ENCODE results near the gene CLDN10.
"Not testable (repeated sequence)": the region's sequence is repeated elsewhere in the genome, so short reads cannot be mapped to it uniquely, and the experiment has no call there.

Gene CLDN10, protein sequence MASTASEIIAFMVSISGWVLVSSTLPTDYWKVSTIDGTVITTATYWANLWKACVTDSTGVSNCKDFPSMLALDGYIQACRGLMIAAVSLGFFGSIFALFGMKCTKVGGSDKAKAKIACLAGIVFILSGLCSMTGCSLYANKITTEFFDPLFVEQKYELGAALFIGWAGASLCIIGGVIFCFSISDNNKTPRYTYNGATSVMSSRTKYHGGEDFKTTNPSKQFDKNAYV

GRCh38 chr13:95552539-95553441 is at the start of gene CLDN10:
CLDN10 (plus strand) TSS chr13:95552720; CDS start chr13:95552754, 34 bp downstream.
- DNase-seq = no peak

DNA sequence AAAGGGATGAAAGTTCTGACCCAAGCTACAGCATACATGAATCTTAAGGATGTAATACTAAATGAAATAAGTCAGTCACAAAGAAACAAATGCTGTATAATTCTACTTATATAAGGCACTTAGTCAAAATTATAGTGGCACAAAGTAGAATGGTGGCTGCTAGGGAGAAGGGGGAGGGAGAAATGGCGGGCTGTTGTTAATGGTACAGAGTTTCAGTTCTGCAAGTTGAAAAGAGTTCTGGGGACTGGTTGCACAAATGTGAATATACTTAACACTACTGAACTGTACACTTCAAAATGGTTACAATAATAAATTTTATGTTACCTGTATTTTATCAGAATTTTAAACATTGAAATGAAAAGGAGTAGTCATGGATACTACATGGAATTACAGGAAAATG is 48.9 kb upstream of the CLDN10 start:
- no peak for DNase-seq

- DNase-seq = no peak
Observed at GRCh38 chr13:95505265-95505664, 47.3 kb upstream of the CLDN10 start.

DNA sequence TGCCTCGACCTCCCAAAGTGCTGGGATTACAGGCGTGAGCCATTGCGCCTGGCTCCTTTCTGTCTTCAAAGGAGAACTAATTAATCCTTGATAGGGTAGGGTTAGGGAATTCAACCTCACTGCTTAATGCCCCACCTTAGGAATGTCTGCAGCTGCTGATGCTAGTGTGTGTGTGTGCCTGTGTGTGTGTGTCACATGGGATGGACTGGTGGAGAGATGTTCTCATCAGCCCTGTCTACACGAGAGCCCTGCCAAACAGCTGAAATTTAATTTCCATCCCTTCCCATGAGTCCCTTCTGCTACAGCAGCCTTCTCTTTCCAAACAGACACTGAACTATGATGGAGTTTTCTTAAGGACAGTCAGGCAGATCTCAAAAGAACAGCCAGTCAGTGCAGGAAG is 46.5 kb upstream of the CLDN10 start:
- no peak for DNase-seq

DNA sequence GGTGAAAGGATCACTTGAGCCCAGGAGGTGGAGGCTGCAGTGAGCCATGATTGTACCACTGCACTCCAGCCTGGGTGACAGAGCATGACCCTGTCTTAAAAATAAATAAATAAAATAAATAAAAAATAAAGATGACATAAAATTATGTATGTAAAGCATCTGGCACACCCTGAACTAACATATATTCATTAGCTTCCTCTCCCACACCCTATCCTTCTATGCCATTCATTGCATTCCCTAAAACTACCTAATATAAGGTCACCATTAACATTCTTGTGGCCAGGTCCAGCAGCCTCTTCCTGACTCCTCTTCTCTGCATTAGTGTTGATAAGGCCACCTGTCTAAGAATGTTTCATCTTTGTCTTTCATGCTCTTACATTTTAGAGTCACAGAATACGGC is 44.5 kb upstream of the CLDN10 start:
- DNase-seq = no peak

GRCh38 chr13:95508996-95509395 is 43.5 kb upstream of the CLDN10 start:
- DNase-seq = no peak

- no peak for DNase-seq
Observed at GRCh38 chr13:95509521-95510310, 42.8 kb upstream of the CLDN10 start.

GRCh38 chr13:95510950-95511349 is 41.6 kb upstream of the CLDN10 start:
- DNase-seq = no peak

- no peak for DNase-seq
Observed at GRCh38 chr13:95512424-95512823, 40.1 kb upstream of the CLDN10 start.

GRCh38 chr13:95512957-95513356 is 39.6 kb upstream of the CLDN10 start:
- no peak for DNase-seq

GRCh38 chr13:95515606-95516005 is 36.9 kb upstream of the CLDN10 start:
- not testable (repeated sequence) for DNase-seq

DNA sequence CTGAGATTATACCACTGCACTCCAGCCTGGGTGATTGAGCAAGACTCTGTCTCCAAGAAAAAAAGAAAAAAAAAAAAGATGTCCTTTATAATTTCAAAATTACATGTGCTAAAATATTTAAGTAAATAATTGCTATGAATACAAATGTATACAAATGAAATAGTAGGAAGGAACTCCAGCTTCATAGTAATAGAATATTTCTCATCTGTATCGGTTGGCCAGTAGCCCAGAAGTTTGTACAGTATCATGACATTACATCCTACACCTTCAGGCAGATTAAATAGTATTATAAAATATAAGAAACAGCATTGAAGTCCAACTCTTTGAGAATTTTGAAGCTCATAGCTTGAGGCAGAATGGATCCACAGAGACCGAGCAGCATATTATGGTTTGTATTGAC is 36.5 kb upstream of the CLDN10 start:
- no peak for DNase-seq

DNA sequence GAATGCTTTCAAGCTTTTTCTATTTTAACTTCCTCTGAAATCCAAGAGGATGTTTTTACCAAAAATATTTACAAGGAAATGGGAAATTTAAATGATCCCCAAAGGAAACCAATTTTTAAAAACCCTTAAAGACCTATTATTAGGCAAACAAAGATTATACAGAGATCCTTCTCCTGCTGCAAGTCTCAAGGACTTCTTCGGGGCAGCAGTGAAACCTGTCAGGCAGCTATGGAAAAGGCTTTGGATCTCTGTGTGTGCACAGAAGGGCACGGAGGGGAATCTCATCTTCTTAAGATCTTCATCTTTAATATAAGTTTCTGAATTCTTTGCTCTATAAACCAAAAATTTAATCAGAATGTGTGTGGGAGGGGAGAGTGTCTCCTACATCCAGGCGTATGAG is 36.0 kb upstream of the CLDN10 start:
- DNase-seq = no peak

DNA sequence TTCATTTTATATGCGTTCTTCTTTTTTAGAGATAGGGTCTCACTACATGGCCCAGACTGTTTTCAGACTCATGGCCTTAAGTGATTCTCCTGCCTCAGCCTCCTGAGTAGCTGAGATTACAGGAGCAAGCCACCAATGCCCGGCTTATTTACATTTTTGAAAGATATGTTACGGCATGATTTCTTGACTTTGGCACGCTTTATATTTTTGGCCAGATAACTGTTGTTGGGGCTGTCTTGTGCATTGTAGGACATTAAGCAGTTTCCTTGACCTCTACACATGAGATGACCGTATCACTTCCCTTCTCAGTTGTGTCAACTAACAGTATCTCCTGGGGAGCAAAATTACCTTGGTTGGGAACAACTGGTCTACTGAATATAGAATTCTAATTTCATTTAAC is 28.9 kb upstream of the CLDN10 start:
- no peak for DNase-seq

DNA sequence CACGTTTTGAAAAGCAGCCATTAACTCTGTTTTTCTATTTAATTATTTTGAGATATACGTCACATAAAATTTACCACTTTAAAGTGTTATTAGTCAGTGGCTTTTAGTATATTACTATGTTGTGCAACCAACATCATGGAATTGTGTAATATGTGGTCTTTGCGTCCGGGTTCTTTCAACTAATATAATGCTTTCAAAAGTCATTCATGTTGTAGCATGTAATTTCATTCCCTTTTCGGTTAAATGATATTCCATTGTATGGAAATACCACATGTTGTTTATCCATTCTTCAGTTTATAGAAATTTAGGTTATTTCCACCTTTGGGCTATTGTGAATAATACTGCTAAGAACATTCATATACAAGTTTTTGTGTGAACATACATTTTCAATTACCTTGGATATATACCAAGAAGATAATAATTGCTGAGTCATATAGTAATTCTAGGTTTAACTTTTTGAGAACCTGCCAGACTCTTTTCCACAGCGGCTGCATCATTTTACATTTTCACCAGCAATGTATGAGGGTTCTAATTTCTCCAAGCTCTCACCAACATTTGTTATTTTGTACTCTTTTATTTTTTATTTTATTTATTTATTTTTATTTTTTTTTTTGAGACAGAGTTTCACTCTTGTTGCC is 28.1 kb upstream of the CLDN10 start:
- no peak for DNase-seq

DNA sequence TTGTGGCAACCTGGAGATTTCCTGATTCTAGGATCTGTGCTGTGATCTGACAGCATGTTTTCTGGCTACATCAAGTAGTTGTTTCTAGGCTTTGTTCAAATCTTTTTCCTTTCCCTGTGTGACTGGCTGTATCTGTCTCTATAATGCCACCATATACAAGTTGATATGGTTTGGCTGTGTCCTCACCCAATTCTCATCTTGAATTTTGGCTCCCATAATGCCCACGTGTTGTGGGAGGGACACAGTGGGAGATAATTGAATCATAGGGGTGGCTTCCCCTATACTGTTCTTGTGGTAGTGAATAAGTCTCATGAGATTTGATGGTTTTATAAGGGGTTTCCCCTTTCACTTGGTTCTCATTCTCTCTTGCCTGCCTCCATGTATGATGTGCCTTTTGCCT is 24.6 kb upstream of the CLDN10 start:
- DNase-seq = no peak

GRCh38 chr13:95530178-95530577 is 22.3 kb upstream of the CLDN10 start:
- DNase-seq = peak; percentile 36

DNA sequence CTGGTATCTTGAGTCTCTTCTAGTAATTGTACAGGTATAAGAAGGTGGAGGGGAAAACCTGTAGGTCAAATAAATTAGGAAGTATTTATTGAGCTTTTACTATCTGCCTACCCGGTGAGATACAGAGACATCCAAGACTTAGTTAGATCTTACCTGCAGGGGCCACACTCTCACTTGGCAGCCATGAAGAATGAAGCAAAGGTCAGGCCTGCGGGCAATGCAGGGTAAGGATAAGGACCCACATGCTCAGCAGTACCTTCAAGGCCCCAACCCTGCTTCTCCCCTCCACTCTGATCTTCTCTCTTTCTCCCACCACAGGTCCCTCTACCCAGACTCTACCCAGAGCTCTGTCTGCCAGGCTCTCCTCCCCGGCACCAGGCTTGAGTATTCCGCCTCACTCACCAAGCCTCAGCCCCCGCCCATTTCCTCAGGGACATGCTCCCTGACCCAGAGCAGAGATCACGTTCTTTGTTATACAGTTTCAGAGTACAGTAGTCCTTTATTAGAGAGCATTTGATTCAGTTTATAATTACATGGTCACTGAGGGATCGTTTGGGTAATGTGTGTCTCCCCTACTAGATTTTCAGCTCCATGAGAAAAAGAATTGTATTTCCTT is 18.9 kb upstream of the CLDN10 start:
- no peak for DNase-seq

- DNase-seq = no peak
Observed at GRCh38 chr13:95535243-95535642, 17.3 kb upstream of the CLDN10 start.

DNA sequence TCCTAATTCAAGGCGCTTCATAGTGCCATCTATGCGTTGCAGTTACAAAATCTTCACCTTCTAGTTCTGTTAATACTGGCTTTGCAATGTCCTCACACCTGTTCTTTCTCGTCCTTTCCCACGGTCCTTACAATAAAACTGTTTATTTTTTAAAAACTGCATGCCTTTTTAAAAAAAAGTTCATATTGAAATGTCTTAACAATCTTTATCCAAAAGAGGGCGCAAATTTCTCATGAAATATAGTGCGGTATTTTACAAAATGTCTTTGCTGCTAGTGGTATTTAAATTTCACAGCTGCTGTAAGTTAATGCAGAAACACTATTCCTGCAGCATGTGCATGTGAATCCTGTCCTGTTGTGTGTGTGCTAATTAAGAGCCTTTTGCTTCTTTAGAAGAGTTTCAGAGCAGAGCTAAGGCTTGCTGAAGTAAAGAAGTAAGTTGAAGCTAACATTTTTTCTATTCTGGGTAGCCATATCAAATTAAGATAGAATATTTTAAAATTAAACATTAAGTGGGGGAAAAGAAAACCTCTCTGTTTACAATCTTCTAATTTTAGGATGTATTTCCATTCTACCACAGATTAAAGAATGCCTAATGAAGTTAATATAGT is 15.8 kb upstream of the CLDN10 start:
- DNase-seq = no peak

GRCh38 chr13:95540888-95541287 is 11.6 kb upstream of the CLDN10 start:
- no peak for DNase-seq

- no peak for DNase-seq
Observed at GRCh38 chr13:95541308-95541707, 11.2 kb upstream of the CLDN10 start.

Measured in NCI-H1105 (cell line).